SU-DHL-6 (cell line): ENCODE data around the gene PLEKHA7.
"Not testable (repeated sequence)": the region's sequence is repeated elsewhere in the genome, so short reads cannot be mapped to it uniquely, and the experiment has no call there.

Experiments
- H2AFZ ChIP-seq: fragments of 200-600 bp; sonication (generic); 2 replicates; pipeline ENCODE4 v1.6.1; 2014; ENCODE audit warnings: low read depth, mild to moderate bottlenecking, moderate library complexity, mixed read lengths, antibody characterized with exemption, low read length; ENCODE audit not compliant: severe bottlenecking
- H3F3A ChIP-seq: fragments of 200-600 bp; shearing (Covaris generic); 2 replicates; pipeline ENCODE4 v1.6.0; 2016; ENCODE audit warnings: antibody characterized with exemption, mild to moderate bottlenecking; ENCODE audit not compliant: insufficient read depth
- H3K27ac ChIP-seq: fragments of 200-600 bp; sonication (generic); 2 replicates; pipeline ENCODE4 v1.5.1; 2016; ENCODE audit warnings: low read depth, mild to moderate bottlenecking, low read length, moderate library complexity, mixed read lengths
- H3K27me3 ChIP-seq: fragments of 200-600 bp; sonication (generic), shearing (Covaris generic); 2 replicates; pipeline ENCODE4 v1.6.0; 2014; ENCODE audit warnings: mild to moderate bottlenecking, low read length
- H3K36me3 ChIP-seq: fragments of 200-600 bp; sonication (generic); 2 replicates; pipeline ENCODE4 v1.6.1; 2014; ENCODE audit warnings: mild to moderate bottlenecking, low read length, mixed read lengths
- H3K4me2 ChIP-seq: fragments of 300-600, 200-600 bp; shearing (Covaris generic), sonication (generic); 2 replicates; pipeline ENCODE4 v1.6.0; 2014; ENCODE audit warnings: low read length, low read depth, mild to moderate bottlenecking; ENCODE audit not compliant: poor library complexity, severe bottlenecking
- H3K4me3 ChIP-seq: fragments of 200-600 bp; sonication (generic); 2 replicates; pipeline ENCODE4 v1.5.1; 2014; ENCODE audit warnings: antibody characterized with exemption, low read length, mild to moderate bottlenecking, mixed read lengths; ENCODE audit not compliant: insufficient read depth, poor library complexity, severe bottlenecking
- H3K79me2 ChIP-seq: fragments of 200-600 bp; sonication (generic); 2 replicates; pipeline ENCODE4 v1.6.1; 2014; ENCODE audit warnings: mild to moderate bottlenecking, low read length, moderate library complexity; ENCODE audit not compliant: insufficient read depth
- H3K9ac ChIP-seq: fragments of 200-600 bp; sonication (generic); 2 replicates; pipeline ENCODE4 v1.7.0; 2014; ENCODE audit warnings: mild to moderate bottlenecking, low read length
- H3K9me2 ChIP-seq: fragments of 200-600 bp; sonication (generic); replicated peaks from 2 replicates; pipeline ENCODE4 v1.6.1; 2014; ENCODE audit warnings: low read length; ENCODE audit not compliant: insufficient read depth
- H3K9me3 ChIP-seq: fragments of 200-600 bp; sonication (generic); 2 replicates; pipeline ENCODE4 v1.6.1; 2014; ENCODE audit warnings: low read length, mixed read lengths; ENCODE audit not compliant: insufficient read depth
- H4K20me1 ChIP-seq: fragments of 200-600 bp; sonication (generic); 2 replicates; pipeline ENCODE4 v1.6.1; 2014; ENCODE audit warnings: low read depth, mild to moderate bottlenecking, antibody characterized with exemption, low read length, moderate library complexity, mixed read lengths
- EZH2phosphoT487 ChIP-seq: fragments of 200-600 bp; sonication (generic), shearing (Covaris generic); conservative IDR thresholded peaks from 2 replicates; pipeline ENCODE4 v1.6.1; 2018; ENCODE audit warnings: mild to moderate bottlenecking, antibody characterized with exemption, low read length, moderate library complexity, mixed read lengths
- TF ChIP-seq, protein P1 (sequence below): fragments of 200-600 bp; sonication (generic); IDR thresholded peaks from one replicate; pipeline ENCODE4 v1.5.1; 2017; ENCODE audit warnings: antibody characterized with exemption, mild to moderate bottlenecking, low read length, moderate library complexity; ENCODE audit not compliant: insufficient read depth, poor library complexity, severe bottlenecking

The PLEKHA7 gene

DNA sequence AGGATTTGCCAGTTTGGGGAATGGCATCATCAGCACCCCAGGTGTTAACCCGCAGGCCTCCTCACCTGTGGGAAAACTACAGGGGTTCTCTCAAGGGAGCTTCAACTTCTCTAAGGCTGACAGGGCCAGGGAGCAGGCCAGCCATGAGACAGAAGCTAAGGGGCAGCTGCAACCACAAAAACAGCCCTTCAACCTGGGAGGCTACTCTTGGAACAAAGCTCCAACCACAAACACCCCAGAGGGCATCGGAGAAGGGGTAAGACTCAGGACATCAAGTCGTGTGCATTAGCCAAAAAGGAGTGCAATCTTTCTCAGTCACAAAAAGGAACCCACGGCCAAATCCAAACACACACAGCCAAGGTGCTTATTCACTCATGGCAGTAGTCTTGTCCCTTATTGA is 103.0 kb downstream of the PLEKHA7 start:
- Histone ChIP-seq H3K27ac (no peak overlapping the region), H3K79me2 (no peaks in the 10 kb centered on the region), H3K9me2 (no peaks in the 10 kb centered on the region), H3K4me2 (no peak overlapping the region), H3F3A (no peaks in the 10 kb centered on the region), H3K4me3 (no peak overlapping the region), H3K9me3 (no peaks in the 10 kb centered on the region), H3K9ac (no peak overlapping the region), H2AFZ (no peak overlapping the region), H3K36me3 (no peaks in the 10 kb centered on the region), H3K27me3 (no peaks in the 10 kb centered on the region), H4K20me1 (no peaks in the 10 kb centered on the region)
- TF ChIP-seq EZH2phosphoT487: no peak
- TF ChIP-seq, protein P1, sequence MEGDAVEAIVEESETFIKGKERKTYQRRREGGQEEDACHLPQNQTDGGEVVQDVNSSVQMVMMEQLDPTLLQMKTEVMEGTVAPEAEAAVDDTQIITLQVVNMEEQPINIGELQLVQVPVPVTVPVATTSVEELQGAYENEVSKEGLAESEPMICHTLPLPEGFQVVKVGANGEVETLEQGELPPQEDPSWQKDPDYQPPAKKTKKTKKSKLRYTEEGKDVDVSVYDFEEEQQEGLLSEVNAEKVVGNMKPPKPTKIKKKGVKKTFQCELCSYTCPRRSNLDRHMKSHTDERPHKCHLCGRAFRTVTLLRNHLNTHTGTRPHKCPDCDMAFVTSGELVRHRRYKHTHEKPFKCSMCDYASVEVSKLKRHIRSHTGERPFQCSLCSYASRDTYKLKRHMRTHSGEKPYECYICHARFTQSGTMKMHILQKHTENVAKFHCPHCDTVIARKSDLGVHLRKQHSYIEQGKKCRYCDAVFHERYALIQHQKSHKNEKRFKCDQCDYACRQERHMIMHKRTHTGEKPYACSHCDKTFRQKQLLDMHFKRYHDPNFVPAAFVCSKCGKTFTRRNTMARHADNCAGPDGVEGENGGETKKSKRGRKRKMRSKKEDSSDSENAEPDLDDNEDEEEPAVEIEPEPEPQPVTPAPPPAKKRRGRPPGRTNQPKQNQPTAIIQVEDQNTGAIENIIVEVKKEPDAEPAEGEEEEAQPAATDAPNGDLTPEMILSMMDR: no peak

DNA sequence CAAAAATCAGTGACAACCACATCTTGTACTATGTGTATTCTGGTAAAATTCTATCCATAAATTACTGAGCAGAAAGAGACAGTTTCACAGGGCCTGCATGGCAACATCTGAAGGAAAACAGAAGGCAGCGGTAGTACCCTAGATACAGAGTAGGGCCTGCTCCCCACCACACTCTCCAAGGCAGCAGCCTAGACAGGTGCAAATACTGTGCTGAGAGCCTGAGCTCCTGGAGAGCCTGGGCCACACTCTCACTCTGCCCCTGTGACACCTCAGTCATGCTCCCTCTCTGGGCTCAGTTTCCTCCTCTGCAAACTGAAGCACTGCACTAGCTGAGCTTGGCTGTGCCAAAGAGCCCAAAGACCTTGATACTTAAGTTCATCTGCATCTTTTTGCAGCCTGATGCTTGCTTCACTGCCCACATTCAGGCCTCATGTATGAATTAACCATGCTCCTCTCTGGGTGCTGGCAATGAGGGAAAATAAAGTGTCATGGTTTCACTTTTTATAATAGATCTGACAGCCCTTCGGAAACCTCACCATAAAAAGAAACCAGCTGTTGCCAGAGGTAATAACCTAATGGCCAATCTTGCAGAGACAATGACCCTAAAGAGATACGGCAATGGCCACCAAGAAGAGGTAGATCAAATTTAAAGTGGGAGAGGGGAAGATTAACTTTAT is 104.7 kb downstream of the PLEKHA7 start:
- no peak overlapping the region for H3K4me2 ChIP-seq
- no peaks in the 10 kb centered on the region for H3K79me2 ChIP-seq
- TF ChIP-seq EZH2phosphoT487: no peak
- TF ChIP-seq, protein P1: no peak
- H3K9ac ChIP-seq: no peak overlapping the region
- H3F3A ChIP-seq: no peaks in the 10 kb centered on the region
- no peak overlapping the region for H3K4me3 ChIP-seq
- H3K9me2 ChIP-seq: no peaks in the 10 kb centered on the region
- H3K27ac ChIP-seq: no peak overlapping the region
- no peak overlapping the region for H2AFZ ChIP-seq
- no peaks in the 10 kb centered on the region for H3K9me3 ChIP-seq
- no peaks in the 10 kb centered on the region for H3K27me3 ChIP-seq
- H4K20me1 ChIP-seq: no peaks in the 10 kb centered on the region
- H3K36me3 ChIP-seq: no peaks in the 10 kb centered on the region

DNA sequence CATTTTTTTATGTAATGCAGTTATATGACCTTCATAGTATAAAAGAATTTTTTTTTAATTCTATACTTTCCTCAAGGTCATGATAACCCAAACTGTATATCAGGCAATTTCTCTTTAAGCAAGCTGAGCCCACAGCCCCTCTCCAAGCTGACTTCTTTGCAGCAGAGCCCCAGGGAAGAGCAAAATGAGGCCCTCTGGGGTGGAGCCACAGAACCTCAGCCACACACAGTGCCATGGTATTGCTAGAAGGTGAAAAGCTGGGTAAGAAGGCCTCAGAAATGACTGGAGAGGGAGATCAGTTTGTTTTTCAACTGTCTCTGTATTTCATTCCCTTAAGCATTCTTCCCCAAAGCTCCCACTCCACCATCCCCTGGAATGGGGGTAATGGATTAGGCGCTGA is 108.8 kb downstream of the PLEKHA7 start:
- Histone ChIP-seq H3K4me2 (no peak overlapping the region), H3K27ac (no peak overlapping the region), H3K36me3 (no peaks in the 10 kb centered on the region), H3K9me3 (no peaks in the 10 kb centered on the region), H3K9me2 (no peaks in the 10 kb centered on the region), H3K79me2 (no peaks in the 10 kb centered on the region), H3F3A (no peaks in the 10 kb centered on the region), H3K4me3 (no peak overlapping the region), H3K9ac (no peak overlapping the region), H2AFZ (no peak overlapping the region), H4K20me1 (no peaks in the 10 kb centered on the region), H3K27me3 (no peaks in the 10 kb centered on the region)
- TF ChIP-seq, protein P1: no peak
- no peak for TF ChIP-seq EZH2phosphoT487

DNA sequence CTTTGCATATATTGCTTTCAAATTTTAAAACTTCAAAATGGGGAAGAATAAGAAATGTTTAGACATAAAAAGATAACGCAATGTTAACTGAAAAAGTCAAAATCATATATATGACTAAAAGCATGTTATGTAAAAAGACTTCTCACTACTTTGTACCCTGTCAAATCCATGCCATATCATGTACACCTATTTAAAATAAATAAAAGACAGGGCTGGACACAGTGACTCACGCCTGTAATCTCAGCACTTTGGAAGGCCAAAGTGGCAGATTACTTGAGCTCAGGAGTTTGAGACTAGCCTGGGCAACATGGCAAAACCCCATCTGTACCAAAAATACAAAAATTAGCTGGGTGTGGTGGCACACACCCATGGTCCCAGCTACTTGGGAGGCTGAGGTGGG is 109.5 kb downstream of the PLEKHA7 start:
- not testable (repeated sequence) for H3K9ac ChIP-seq, H3K27me3 ChIP-seq

More for the DNA sequence above, 109.5 kb downstream of the PLEKHA7 start:
- H3K79me2 ChIP-seq, H3K9me2 ChIP-seq, H3K36me3 ChIP-seq, H3K27ac ChIP-seq, H3K4me2 ChIP-seq, H4K20me1 ChIP-seq, H3K9me3 ChIP-seq, H2AFZ ChIP-seq, H3K4me3 ChIP-seq, H3F3A ChIP-seq: not testable (repeated sequence)
